Central memory CD4-positive, alpha-beta T cell (primary cell): ENCODE results near the gene MAP1S.

ENCODE experiments used
- DNase-seq: peaks from one replicate; pipeline ENCODE4 v3.0.0; 2022
- total RNA-seq, 3 experiments: gene quantifications; one replicate each; lab custom pipeline; 2026; lab: John Stamatoyannopoulos, UW

Gene MAP1S, protein sequence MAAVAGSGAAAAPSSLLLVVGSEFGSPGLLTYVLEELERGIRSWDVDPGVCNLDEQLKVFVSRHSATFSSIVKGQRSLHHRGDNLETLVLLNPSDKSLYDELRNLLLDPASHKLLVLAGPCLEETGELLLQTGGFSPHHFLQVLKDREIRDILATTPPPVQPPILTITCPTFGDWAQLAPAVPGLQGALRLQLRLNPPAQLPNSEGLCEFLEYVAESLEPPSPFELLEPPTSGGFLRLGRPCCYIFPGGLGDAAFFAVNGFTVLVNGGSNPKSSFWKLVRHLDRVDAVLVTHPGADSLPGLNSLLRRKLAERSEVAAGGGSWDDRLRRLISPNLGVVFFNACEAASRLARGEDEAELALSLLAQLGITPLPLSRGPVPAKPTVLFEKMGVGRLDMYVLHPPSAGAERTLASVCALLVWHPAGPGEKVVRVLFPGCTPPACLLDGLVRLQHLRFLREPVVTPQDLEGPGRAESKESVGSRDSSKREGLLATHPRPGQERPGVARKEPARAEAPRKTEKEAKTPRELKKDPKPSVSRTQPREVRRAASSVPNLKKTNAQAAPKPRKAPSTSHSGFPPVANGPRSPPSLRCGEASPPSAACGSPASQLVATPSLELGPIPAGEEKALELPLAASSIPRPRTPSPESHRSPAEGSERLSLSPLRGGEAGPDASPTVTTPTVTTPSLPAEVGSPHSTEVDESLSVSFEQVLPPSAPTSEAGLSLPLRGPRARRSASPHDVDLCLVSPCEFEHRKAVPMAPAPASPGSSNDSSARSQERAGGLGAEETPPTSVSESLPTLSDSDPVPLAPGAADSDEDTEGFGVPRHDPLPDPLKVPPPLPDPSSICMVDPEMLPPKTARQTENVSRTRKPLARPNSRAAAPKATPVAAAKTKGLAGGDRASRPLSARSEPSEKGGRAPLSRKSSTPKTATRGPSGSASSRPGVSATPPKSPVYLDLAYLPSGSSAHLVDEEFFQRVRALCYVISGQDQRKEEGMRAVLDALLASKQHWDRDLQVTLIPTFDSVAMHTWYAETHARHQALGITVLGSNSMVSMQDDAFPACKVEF
- 26.4 to 58.6 (median 50.8) reads per million in 3 experiments for total RNA-seq

DNA sequence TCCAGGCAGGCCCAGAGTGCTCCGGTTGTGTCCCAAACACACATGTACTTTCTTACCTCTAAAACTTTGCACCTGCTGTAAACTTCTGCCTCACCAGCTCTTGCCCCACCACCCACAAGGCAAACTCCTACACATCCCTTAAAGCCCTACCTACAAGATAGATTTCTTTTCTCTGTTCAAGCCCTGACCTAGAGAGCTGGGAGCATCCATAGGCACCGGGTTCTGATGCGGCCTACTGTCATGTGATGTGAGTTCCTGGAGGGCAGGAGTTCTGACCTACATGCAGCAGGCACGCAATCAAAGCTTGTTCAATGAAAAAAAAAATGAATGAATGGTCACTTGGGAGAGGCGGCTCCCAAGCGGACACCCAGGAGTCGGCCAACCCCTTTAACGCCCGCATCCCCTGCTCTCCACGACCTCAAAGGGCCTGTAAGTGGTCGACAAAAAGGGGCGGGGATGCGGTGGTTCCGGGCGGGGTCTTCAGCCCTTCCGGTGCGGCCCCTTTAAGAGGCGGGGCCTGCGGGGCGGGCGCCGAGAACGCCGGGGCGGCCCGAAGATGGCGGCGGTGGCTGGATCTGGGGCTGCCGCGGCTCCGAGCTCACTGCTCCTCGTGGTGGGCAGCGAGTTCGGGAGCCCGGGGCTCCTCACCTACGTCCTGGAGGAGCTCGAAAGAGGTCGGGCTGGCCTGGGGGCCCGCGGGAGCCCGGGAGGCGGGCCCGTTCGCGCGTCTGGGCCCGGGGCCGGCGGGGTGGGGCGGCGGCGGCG, at the start of gene MAP1S:
TSS of gene MAP1S (plus strand) at position 534 of the 765 bp plus-strand sequence. CDS start at position 557, 23 bp downstream.
- peak; percentile 51 for DNase-seq

- no peak for DNase-seq
Measured at GRCh38 chr19:17671906-17672305, 47.4 kb upstream of the MAP1S start.

- no peak for DNase-seq
Measured at GRCh38 chr19:17673937-17674799, 45.1 kb upstream of the MAP1S start.

- DNase-seq = no peak
Measured at GRCh38 chr19:17676295-17676694, 43.0 kb upstream of the MAP1S start.

- no peak for DNase-seq
Measured at GRCh38 chr19:17677002-17677401, 42.3 kb upstream of the MAP1S start.

GRCh38 chr19:17678836-17679235, 40.4 kb upstream of the MAP1S start:
- DNase-seq = no peak

DNA sequence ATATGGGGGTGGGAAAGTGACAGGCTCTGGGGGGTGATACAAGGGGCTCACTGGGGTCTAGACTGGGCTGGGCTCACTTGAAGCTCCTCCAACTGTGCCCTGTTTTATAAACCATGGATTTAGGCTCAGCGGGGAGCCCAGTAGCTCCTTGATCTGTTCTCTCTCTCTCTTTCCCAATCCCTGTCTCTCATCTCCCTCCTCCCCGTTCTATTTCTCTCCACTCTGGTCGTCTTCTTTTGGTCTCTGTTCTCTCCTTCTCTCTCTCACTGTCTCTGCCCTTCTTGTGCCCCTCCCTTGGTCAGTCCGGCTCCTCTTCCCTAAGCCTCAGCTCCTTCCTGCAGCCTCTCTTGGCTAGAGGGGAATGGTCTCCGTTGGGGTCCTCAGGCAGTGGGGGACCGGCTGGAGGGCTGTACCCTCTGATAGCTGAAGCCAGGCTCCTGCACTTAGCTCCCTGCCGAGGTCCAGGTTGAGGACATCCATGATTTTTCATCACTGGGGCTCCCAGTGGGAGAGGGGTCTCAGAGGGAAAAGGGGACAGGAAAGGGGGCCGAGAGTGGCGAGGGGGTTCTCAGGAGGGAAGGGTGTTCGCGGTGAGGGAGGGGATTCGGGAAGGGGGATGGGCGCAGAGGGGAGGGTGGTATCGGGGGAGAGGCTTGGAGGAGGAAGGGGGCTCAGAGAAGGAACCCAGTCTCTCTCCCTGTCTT, 39.6 kb upstream of the MAP1S start:
- DNase-seq = no peak

DNA sequence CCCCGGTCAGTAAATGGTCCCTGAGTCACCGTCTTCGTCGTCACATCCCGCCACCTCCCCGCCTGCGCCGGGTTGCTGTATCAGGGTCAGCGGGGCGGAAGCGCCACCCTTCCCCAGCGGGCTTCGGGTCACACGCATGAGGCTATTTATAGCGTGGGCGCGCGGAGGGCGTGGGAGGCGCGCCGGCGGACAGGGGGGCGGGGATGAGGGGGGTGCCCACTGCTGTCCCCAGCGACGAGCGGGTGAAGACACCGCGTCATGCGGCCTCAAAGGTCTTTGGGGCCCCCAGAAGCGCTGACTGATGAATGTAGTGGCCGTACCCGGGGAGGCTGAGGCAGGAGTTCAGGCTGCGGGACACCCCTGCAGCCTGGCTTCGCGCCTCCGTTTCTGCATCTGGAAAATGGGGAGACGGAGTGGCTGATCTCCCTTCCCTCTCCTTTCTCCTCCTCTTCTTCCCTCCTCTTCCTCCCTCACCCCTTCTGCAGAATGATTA, 39.0 kb upstream of the MAP1S start:
- no peak for DNase-seq

- DNase-seq = no peak
Measured at GRCh38 chr19:17681505-17682125, 37.7 kb upstream of the MAP1S start.

GRCh38 chr19:17682273-17682672, 37.0 kb upstream of the MAP1S start:
- DNase-seq = no peak

- no peak for DNase-seq
Measured at GRCh38 chr19:17683078-17683477, 36.2 kb upstream of the MAP1S start.

DNA sequence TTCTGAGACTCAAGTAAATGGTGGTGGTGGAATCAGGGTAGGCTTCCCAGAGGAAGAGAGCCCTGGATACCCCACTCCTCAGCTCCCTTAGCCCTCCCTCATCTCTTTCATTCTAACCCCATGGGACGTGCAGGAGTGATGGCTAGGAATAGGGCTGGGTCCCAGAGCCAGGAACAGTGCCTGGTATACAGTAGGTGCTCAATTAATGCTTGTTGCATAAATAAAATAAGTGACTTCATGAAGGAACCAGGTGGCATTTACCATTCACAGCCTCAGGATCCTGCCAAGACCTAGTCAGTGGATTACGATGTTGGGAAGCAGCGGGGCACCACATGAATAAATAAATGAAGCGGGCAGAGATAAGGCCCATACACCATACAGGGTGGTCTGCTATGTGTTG, 35.0 kb upstream of the MAP1S start:
- DNase-seq = no peak

GRCh38 chr19:17685451-17686022, 33.7 kb upstream of the MAP1S start:
- no peak for DNase-seq

- no peak for DNase-seq
Measured at GRCh38 chr19:17686023-17686521, 33.2 kb upstream of the MAP1S start.

DNA sequence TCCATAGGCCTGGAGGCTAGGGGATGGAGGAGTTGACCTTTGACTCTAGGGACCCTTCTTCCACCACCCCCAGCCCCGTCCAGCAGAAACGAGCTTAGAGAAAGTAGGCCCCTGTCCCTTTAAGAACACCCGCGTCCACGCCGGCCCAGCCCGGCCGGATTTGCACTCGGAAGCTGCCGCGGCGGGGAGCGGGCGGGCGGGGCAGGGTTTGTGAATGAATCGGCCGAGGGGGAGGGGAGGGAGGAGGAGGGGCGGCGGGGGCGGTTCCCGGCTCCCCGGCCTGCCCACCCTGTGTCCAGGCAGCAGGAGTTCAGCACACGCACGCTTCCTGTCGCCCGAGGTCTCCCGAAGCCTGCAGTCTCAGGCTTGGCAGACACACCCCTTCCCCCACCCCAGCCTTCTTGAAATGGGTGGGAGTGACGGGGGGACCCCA, 32.7 kb upstream of the MAP1S start:
- DNase-seq = no peak

DNA sequence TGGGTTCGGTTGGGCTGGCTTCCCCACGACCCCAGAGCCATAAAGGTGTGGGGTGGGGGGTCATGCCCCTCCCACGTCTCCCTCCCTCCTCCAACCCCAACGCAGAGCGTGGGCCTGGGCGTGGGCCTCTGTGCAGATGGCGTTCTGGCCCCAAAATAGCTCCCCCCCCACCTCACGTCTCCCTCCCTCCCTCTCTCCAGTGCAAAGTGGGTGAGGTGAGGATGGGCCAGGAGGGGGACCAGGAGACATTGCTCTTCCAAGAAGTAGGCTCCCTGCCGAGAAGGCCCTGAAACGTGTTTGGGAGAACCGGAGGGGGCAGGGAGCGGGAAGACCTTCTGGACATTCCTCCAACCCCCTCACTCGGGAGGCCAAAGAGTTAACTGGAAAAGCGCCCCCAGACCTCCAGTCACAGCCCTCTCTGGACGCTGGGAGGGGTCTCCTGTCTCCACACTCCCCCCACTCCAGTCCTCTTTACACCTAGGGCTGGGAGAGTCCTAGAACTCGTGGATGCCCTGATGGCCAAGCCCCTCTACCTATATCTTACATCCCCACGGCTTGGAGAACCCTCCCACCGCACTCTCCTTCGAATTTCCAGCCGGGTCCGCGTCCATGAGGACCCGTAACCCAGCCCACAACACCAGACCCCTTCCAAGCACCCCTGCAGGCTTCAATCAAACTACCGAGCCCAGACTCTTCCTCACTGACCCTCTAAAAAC, 32.0 kb upstream of the MAP1S start:
- no peak for DNase-seq

- peak; percentile 27 for DNase-seq
Measured at GRCh38 chr19:17687857-17688784, 31.2 kb upstream of the MAP1S start, which contains the start of gene UNC13A. Gene UNC13A (minus strand): TSS chr19:17688354. CDS start chr19:17688199, 155 bp downstream.
